Ecto neural progenitor cell (in vitro differentiated cells): ENCODE results near the gene STS.

ENCODE experiments used
- DNase-seq: peaks from one replicate; pipeline ENCODE4 v3.0.0-alpha.2; 2018; ENCODE audit warnings: low spot score

STS gene, protein sequence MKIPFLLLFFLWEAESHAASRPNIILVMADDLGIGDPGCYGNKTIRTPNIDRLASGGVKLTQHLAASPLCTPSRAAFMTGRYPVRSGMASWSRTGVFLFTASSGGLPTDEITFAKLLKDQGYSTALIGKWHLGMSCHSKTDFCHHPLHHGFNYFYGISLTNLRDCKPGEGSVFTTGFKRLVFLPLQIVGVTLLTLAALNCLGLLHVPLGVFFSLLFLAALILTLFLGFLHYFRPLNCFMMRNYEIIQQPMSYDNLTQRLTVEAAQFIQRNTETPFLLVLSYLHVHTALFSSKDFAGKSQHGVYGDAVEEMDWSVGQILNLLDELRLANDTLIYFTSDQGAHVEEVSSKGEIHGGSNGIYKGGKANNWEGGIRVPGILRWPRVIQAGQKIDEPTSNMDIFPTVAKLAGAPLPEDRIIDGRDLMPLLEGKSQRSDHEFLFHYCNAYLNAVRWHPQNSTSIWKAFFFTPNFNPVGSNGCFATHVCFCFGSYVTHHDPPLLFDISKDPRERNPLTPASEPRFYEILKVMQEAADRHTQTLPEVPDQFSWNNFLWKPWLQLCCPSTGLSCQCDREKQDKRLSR

DNA sequence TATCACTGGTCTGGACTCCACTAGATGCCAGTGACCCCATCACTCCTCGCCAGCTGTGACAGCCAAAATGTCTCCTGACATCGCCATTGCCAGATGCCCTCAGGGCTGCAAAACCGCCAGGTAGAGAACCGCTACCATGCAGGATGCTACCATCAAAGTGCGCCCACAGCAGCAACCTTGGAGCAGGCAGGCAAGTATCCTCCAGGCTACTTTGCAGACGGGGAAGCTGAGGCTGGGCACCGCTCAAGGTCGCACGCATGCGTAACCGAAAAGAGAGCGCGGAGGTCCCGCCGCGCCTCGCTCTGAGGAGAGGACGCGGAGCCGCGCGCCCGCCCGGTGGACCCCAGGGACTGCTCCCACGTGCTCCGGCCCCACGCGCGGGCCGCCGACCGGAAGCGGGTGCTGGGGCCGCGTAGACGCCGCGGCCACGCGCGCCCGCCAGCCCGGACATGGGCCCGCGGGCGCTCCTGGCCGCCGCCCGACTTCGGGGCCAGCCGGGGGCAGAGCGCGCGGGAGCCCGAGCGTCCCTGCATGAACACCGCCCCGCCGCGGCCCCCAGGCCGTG lies at the start of gene STS:
Gene STS (plus strand): TSS at position 300 of the 565 bp plus-strand sequence. CDS start 105,488 bp downstream, outside the sequence.
- DNase-seq, result no peak

DNA sequence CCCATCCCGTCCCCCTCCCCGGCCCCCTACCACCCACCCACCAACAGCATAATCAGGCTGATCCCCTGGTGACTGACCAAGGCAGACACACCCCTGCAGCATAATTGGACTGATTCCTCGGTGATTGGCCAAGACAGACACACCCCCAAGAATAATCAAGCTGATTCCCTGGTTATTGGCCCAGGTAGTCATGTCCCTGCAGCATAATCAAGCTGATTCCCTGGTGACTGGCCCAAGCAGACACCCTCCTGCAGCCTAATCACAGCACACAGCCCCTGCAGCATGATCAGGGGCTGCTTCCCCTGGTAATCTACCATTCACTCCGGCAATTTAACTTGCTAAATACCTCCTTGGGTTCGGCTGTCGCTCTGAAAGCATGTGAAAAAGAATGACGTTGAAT lies 47.5 kb upstream of the STS start:
- no peak for DNase-seq

DNA sequence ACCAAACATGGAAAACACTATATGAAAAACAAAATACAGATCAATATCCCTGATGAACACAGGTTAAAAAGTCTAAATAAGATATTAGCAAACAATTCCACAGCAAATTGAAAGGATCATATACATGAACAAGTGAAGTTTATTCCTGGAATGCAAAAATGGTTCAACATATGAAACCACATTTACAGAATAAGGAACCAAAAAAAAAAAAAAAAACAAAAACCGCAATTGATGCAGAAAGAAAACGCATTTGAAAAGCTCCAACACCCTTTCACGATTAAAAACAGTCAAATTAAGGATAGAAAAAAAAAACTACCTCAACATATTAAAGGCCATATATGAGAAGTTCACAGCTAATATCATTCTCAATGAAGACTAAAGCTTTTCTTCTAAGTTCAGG lies 45.4 kb upstream of the STS start:
- no peak for DNase-seq

DNA sequence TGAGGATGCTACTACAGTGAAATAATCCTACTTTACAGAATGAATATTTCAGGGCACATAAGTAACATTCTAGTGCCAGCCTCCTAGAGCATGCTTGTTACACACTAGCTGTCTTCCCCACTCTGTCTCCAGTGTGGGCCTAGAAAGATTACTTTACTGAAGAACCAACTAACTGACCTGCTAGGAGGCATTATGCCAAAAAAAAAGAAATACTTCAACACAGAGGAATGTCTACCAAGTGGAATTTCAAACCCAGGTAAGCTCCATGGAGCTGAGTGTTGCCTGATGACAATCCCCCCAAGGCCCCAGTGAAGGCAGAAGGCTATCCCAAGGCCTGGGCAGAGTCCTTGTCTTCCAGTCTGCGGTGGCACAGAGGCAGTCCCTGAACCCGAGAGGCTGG lies 40.9 kb upstream of the STS start:
- DNase-seq, result no peak

DNA sequence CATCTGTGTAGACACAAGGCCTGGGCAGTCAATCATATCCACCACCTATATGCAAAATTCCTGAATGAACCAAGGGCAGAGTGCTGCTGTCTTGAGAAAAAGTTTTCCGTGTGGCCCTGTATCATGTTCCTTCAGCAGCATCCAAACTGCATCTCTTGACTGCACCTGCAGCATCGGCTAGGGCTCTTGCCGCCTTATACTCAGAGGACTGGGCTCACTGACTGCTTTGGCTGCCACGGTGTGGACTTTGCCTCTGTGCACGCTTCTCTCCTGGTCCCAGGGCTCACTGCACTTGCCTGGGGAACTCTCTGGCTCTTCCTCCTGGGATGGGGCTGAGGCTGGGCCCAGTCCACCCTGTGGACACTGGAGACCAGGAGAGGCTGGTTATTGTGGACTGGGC lies 39.5 kb upstream of the STS start:
- DNase-seq, result no peak

DNA sequence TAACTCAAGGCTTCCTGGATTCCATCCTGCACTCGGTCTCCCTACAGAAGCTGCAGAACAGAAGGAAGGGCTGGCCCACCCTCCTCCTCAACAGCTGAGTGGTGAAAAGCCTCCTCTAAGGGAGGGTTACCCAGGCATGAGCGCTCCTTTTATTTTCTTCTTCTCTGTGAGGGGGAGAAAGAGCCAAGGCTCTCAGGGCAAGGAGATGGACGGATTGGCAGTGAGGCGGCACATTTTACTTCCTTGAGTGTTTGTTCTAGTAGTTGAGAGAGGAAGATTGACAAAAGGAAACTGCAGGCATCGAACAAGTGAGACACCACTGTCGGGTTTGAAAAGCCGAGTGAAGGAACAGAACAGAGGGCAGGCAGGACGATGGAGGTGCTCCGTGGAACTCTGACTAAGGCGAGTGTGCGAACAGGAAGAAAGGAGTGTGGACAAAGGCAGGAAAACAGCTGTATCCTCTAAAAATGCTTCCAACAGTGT lies 38.4 kb upstream of the STS start:
- no peak for DNase-seq

DNA sequence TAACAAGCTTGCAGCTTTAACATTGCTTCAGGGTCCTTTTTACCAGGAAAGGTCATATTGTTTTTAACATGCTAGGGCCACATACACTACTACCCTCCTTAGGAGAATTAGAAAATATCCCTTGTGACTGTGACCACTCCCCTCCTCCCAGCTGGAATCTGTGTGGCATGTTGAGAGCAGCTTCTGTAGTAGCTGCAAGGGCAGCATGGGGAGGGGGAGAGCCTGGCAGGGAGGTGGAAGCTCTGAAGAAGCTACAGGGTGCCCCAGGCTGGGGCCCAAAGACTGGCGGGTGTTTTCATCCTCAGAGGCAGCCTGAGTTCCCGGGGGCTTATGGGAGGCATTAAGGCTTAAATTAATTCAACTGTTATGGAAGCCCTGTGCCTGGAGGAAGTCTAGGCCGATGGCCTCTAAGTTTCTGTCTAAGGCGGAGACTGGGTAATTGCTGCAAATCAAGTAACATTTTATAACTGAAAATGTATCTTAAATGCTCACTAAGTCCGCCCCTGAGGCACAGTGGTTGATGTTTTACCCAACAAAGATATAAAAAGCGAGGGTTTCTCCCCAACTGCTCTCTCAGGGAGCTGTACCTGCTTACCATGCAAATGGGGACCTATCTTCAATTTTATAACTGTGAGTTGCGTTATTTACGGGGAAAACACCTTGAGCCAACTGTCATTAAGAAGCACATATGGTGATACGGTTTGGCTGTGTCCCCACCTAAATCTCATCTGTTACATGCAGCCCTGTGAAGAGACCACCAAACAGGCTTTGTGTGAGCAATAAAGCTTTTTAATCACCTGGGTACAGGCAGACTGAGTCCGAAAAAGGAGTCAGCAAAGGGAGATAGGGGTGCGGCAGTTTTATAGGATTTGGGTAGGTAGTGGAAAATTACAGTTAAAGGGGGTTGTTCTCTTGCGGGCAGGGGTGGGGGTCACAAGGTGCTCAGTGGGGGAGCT lies 37.4 kb upstream of the STS start:
- DNase-seq, result no peak

DNA sequence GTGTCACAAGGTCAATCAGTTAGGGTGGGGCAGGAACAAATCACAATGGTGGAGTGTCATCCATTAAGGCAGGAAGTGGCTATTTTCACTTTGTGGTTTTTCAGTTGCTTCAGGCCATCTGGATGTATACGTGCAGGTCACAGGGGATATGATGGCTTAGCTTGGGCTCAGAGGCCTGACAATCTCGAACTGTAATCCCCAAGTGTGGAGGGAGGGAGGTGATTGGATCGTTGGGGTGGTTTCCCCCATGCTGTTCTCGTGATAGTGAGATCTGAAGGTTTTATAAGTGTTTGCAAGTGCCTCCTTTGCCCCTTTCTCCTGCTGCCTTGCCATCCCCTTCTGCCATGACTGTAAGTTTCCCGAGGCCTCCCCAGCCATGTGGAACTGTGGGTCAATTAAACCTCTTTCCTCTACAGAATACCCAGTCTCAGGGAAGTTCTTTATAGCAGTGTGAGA lies 36.7 kb upstream of the STS start:
- DNase-seq, result no peak

DNA sequence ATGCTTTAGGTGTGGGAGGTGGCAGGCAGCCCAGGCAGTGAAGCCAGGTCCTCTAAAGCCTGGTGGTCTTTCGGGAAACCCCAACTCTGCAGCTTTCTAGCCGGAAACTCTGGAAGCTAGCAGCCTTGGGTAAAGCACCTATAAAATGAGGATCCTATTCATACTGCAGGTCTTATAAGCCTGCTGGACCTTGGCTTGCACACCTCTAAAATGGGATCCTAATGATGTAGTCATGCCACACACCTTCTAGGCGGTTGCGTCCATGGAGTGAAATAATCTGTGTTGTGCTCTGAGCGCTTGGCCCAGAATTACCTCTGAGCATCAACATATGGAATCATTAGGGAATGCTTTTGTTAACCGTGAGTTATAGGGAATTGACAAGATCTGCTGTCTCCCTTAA lies 36.0 kb upstream of the STS start:
- no peak for DNase-seq

DNA sequence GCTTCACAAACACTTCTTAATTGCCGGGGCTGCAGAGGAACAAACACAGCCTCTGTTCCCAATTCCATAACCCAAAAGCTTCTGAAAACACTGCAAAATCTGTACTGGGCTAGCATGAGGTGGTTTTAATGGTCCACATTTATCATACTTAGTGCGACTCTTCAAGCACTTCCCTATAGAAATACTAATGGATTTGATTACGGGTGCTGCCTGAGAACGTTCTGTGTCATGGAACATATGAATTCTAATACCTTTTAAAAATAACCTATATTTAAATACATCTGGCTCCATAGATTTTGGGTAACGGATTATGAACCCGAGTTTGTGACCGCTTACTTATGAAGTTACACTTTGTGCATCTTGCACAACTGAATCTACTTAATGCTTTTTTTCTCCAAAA lies 35.4 kb upstream of the STS start:
- DNase-seq, result no peak

DNA sequence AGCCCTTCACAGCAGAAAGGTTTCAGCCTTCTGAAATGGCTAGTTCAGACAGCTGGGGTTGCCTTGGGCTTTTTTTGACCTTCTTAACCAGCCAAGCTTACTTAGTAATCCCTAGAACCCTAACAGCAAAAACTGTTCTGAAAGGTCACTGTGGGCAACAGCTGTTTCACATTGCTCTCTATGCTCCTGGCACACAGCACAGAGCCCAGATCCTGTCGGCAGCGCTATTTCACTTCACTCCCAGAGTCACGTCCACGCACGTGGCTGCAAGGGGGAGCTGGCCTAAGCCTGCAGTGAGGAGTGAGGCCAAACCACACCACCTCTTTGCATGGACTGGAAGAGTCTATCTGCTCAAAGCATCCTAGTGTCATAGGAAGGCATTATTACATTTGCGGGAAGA lies 32.0 kb upstream of the STS start:
- DNase-seq, result no peak

DNA sequence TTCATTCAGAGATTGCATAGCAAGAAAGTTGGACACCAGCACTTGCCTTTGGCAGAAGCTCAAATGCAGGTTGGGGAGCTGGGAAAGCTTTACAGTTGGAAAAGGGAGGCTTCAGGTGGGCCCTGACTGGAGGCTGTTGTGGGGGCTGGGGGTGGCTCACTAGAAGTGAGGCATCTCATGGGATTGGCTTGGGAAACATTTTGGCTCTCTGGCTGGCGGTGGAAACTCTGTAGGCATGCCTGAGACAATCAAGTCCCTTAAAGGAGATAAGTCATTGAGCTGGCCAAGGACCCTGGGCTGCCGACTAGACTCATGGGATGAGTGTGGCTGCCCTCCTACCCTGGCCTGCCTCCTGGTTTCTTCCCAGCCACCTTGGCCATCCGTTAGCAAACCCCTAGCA lies 31.4 kb upstream of the STS start:
- DNase-seq, result no peak

DNA sequence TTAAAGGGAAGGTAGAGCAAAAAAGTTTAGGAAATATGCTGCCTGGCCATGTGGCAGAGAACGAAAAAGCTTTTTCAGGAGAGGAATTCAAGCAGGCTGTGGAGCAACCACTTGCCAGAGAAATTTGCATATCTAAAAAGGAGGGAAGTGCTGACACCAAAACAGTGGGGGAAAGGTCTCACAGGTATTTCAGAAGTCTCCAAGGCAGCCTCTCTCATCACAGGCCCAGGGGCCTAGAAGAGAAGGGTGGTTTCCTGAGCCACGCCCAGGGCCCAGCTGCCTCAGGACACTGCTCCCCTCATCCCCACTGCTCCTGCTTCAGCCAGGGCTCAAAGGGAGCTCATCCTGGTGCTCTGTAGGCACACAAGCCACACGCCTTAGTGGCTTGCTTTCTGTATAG lies 29.9 kb upstream of the STS start:
- no peak for DNase-seq

DNA sequence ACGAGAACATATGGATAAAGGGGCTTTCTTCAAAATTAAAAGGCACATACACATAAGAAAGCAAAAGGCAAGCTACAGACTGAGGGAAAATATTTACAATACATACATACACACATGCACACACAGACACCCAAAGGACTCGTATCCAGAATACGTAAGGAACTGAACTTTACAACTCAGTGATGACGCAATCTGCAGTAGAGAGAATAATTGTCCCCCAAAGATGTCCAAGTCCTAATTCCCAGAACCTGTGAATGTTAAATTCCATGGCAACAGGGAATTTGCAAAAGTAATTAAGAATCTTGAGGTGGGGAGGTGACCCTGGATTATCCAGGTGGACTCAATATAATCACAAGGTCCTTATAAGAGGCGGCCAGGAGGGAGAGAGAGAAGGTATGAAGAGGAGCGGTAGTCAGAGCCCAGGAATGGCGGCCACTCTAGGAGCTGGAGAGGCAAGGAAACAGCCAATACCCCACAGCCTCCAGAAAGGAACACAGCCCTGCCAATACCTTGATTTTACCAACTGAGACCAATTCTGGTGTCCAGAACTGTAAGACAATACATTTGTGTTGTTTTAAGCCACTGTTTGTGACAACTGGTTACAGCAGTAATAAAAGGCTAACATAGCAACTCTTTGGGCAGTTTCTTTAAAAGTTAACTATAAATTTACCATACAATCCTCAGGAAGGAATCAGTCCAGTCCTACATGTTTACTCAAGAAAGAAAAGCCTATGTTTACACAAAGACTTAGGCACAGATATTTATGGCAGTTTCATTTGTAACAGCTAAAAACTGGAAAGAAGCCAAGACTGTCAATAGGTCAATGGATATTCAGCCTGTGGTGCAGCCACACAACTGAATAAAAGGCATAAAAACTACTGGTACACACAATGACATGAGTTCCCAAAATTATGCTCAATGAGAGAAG lies 27.3 kb upstream of the STS start:
- no peak for DNase-seq

DNA sequence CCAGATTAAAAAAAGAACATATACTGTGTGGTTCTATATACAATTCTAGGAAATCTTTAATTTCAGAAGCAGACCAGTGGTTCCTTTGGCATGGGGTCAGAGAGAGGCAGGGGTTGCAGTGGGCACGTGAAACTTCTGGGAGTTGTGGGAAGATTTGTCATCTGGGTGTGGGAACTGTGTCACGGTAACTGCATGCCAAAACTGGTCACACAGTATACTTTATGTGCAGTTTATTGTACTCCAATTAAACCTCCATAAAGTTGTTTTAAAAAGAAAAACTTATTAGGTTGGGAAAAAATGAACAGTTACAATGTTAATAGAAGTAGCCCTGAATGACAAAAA lies 26.7 kb upstream of the STS start:
- DNase-seq, result no peak

DNA sequence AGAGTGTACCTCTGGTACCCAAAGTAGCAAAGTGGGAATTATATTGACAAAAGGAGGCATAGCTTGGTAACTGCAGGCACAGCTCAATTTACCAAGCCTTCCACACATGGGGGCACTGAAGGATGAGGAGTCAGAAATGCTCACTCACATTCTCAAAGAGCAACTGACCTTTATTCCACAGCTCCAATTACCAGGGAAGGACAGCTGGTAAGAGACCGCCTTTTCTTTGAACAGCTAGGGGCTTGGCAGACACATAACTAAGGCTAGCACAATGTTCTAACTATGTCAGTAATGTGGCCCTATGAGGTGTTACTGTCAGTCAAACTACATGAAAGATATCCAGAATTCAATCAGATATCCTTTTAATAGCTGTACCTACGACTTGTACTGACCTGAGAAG lies 20.5 kb upstream of the STS start:
- DNase-seq, result no peak

DNA sequence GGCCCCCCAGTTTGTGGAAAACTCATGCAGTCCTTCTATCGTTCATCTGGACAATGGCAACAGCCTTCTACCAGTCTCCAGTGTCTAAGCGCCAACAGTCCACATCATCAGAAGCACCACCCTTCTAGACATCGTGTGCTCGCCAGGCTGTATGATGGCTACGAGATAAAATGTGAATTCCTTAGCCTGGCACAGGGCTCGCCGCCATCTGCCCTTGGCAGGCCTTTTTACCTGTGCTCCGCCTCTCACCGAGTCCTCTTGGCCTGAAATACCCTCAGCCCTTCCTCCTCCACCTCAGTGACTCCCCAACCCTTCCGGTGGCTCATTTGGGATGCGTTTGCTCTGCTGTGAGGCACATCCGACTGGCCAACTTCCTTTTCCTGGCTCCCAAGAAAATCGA lies 15.9 kb upstream of the STS start:
- DNase-seq, result no peak

DNA sequence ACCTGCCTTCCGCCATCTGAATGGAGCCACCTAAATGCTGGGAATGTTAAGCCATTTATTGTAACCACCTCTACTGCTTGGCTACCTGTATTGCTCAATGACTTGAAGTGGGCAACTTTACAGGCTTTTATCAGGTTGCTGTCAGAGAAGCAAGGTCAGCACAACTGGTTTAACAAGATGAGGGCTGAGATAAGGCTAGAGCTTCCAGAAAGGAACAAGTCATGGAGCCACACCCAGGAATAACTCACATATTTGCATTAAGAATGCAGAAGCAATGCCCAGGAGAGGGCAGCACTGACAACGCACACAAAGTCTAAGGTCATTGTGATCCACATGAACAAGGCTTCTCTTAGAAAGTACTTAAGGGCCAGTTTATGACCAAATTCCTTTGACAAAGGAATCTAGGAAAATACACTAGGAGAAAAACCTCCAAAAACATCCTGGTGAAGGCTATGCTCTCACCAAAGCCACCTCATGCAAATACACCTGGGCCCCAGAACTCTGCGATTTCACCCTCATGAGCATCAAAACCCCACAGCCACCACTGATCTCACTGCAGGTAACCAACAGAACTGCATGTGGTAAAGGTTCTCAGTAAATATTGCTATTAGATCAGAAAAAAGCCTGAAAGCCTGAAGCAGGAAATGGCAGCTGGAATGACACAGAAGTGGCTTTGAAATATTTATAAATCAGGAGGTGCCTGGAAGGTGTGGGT lies 15.0 kb upstream of the STS start:
- no peak for DNase-seq

DNA sequence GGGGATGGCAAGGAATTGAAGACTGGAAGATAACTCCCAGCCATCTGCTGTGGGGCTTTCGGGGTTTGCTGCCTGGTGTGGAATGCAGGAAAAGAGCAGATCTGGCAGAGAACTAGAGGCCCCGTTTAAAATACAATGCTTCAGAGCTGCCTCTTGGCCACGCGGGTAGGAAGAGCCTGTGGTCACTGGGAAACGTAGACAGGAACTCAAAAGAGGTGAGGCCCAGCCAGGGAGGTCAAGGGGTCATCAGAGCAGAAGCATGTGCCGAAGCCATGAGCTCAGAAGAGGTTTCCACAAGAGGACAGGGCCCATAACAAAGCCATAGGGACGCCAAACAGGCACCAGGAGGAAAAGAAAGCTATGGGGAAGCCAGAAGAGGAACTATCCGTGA lies 14.5 kb upstream of the STS start:
- DNase-seq, result no peak

DNA sequence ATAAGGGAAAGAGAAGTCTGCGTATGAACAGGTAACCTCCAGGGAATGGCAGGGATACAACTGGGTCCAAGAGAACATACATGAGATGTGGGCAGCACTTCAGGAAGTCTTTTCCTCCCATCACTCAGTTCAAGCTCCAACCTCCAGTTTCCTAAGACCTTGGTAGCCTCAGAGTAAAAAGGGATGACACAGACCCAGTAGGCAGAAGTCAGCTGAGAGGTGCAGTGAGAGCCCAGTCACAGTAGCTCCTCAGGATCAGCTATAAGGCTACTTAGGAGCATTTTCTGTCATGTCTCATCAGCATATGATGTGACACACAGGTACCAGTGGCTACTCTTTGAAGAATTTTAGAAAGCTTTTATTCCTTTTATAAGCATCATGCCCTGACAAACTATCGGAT lies 12.5 kb upstream of the STS start:
- DNase-seq, result no peak
